Uterus (tissue), 2 donors: ENCODE measurements around the gene MICAL2.

Experiments used
- CTCF ChIP-seq, 4 experiments: fragments of 200-600 bp in 2 of 4; fragments of 450-650 bp in 2 of 4; sonication (generic) in 2 of 4; IDR thresholded peaks; one replicate each; pipeline ENCODE4 v1.5.1; 2016 to 2019; ENCODE audit warnings: antibody characterized with exemption in 4 of 4, mild to moderate bottlenecking in 2 of 4, moderate library complexity in 1 of 4
- POLR2A ChIP-seq, 2 donors: fragments of 450-650 bp; IDR thresholded peaks; one replicate each; pipeline ENCODE4 v1.6.1; 2016; ENCODE audit warnings: antibody characterized with exemption in 2 of 2, mild to moderate bottlenecking in 1 of 2, moderate library complexity in 1 of 2

GRCh38 chr11:12112750-12113149 lies 2.4 kb downstream of the MICAL2 start:
- TF ChIP-seq CTCF (IDR thresholded peaks at IDR 0.05) (no peak), POLR2A (IDR thresholded peaks at IDR 0.05) (no peak)
